ENCODE data around the gene HNRNPK.

- TF ChIP-seq CTCF (IDR thresholded peaks at IDR 0.05) = no peak
- no peak for TF ChIP-seq FOXK1 (CRISPR knock-in tag; IDR thresholded peaks at IDR 0.05)
- TF ChIP-seq SP1 (CRISPR knock-in tag; conservative IDR thresholded peaks at IDR 0.05) = no peak
- no peak for TF ChIP-seq CBFB (CRISPR knock-in tag; IDR thresholded peaks at IDR 0.05; ENCODE audit: low read depth)
- no peak for TF ChIP-seq ZNF671 (CRISPR knock-in tag; IDR thresholded peaks at IDR 0.05)
- no peak for TF ChIP-seq CREB1 (CRISPR knock-in tag; IDR thresholded peaks at IDR 0.05)
- TF ChIP-seq ESRRA (CRISPR knock-in tag; IDR thresholded peaks at IDR 0.05; ENCODE audit: borderline replicate concordance) = no peak
- no peak for TF ChIP-seq ATF2 (CRISPR knock-in tag; IDR thresholded peaks at IDR 0.05; ENCODE audit: borderline replicate concordance, low read depth)
Measured at GRCh38 chr9:83920469-83920926, 59.5 kb downstream of the HNRNPK start.
